OCI-M2 (cell line): ENCODE data around the gene TMEM88.

Experiments
- DNase-seq: peaks from one replicate; lab custom pipeline; 2025; ENCODE audit not compliant: unreplicated experiment; lab: John Stamatoyannopoulos, UW

TMEM88 gene

GRCh38 chr17:7833011-7833794 lies 21.7 kb upstream of the TMEM88 start:
- DNase-seq = no peak

DNA sequence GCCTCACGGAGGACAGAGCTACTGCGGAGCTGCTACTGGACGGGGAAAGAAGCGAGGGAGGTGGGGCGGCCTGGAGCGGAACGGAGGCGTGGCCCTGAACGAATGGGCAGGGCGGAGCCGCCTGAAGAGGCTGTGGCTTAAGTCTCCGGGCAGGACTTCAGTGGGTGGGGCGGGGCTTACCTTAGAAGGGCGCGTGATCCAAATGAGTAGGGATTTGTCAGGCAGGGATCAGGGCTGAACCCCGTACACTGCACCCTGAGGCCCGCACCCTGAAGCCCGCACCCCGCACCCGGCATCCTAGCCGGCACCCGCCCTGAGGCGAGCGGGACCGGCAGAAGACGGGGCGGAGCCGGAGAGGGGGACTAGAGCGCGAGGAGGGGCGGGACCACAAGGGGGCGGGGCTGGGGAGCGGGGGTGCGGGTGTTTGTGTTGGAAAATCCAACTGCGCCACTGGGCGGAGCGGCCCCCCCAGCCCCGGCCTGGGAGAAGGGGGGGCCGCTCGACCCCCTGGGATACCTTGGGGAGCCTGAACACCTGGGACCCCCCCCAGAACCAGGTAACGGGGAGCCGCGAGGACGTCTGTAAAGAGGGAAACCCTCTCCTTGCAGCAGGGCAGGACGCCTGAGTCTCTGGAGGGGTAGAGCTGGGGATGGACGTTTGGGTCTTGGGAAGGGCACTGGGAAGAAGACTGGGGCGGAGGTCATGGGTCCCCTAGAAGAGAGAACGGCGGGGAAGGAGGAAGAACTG lies 20.9 kb upstream of the TMEM88 start, which contains the start of gene KDM6B:
Gene KDM6B (plus strand): TSS at position 423 of the 747 bp plus-strand sequence. CDS start 11,338 bp downstream, outside the sequence.
- peak; percentile 55 for DNase-seq

DNA sequence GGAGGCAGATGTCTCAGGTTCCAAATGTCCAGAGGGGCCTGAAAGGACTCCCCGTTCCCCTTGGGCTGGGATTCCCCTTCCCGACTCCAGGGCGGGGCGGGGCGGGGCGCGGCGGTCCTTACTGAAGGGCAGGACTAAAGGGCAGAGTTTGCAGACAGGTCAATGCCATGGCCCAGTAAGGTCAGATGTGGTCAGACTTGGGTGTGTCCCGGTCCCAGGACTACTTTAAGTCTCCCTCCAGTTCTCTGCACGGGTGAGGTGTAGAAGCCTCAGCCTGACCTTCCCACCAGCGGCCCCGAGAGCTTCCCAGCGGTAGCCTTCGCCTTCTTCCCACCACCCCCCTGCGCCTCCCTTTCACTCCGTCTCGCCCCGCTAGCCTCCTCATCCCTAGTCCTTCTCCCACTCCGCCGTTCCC lies 20.3 kb upstream of the TMEM88 start:
- no peak for DNase-seq

- peak; percentile 85 for DNase-seq
Observed at GRCh38 chr17:7834957-7835813, 19.7 kb upstream of the TMEM88 start.

- DNase-seq = no peak
Observed at GRCh38 chr17:7835814-7836595, 18.9 kb upstream of the TMEM88 start.

DNA sequence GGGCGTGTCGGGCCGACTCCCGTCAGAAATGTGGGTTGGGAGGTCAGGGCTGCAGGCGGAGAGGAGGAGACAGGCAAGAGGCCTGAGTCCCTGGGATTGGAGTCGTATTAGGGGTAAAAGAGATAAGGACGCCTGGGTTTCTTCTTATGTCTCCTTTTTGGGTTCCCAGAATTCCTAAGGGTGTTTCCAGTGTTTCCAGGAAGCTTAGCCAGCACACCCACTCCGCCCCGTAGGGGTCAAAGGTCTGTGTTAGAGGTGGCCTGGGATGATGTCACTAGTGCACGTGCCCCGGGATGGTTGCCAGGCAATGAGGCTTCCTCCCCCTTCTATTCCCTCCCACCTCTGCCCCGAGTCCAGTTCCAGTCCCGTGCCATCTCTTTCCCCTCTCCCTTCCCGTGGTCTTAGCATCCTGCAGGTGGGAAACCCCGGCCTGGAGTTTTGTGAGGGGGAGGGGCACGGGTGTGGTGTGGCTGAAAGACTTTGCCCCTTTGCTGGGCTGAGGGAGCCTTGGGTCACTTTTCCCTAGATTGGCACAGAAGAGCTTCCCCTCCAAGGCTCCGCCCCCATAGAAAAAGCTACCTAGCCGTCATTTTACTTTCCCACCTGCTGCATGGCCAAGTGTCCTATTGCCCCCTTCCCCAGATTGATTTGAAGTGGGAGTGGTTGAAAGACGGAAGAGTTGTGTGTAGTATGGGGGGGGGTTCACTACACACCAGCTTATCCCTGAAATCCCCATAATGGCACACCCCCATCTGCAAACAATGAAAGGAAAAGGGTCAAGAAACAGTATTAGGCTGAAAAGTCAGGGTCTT lies 18.1 kb upstream of the TMEM88 start:
- peak; percentile 67 for DNase-seq

- DNase-seq = no peak
Observed at GRCh38 chr17:7837408-7838088, 17.3 kb upstream of the TMEM88 start.

DNA sequence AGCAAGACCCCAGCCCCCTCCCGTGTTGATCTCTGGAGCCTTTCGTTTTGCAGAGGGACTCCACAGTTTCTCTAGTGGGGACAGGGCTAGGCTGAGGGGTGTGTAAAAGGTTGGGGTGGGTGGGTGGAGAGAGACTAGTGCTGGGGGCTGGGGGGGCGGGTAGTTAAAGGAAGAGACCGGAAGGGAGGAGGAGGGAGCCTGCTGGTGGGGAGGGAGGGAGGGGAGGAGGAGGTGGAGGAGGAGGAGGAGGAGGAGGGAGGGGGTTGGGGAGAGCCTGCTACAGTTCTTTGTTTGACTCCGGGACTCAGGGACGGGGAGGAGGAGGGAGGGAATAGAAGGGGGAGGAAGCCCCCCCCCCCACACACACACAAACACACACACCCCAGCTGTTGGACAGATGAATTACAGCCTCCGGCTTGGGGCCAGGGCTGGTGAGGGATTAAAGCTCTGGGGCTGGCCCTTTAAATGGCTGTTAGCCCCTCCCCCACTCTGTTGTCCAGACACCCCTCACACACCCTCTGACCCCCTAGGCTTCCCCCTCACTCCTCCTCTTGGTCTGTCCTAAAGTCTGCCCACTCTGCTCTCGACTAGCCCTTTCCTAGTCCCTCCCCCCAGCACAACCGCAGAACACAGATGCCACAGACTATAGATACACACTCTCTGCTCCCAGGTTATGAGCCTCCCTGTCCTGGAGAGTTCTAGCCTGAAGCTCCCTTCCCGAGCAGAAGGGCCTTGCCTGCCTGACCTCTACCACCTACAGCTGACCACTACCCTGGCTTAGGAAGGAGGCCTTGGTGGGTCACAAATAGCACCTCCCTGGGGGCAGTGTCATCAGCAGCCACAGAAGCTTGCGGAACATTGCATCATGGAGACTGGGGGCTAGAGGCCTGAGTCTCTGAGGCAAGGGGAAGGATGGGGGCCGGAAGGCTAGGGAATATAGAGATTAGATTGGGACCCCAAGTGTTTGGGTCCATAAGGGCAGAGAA lies 16.5 kb upstream of the TMEM88 start:
- no peak for DNase-seq

GRCh38 chr17:7839190-7839875 lies 15.5 kb upstream of the TMEM88 start:
- no peak for DNase-seq

GRCh38 chr17:7839876-7840261 lies 15.0 kb upstream of the TMEM88 start:
- DNase-seq = no peak

DNA sequence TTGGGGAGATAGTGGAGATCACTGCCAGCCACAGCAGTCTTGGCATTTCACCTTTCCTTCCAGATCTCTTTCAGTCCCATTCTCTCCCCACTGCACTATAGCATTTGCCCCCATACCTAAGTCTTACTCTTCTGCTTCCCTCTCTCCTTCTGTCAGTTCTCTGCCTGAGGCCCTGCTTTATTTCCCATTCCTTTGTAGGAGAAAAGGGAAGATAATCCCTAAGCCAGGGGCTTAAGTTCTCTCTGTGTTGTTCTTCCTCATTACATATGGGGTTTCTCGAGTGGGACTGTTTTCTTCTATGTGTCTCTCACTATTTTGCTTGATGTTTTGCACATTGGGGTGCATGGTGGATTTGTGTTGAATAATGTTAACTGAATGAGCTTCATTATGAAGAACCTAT lies 14.4 kb upstream of the TMEM88 start:
- DNase-seq = no peak

GRCh38 chr17:7840875-7841274 lies 14.0 kb upstream of the TMEM88 start:
- DNase-seq = no peak

DNA sequence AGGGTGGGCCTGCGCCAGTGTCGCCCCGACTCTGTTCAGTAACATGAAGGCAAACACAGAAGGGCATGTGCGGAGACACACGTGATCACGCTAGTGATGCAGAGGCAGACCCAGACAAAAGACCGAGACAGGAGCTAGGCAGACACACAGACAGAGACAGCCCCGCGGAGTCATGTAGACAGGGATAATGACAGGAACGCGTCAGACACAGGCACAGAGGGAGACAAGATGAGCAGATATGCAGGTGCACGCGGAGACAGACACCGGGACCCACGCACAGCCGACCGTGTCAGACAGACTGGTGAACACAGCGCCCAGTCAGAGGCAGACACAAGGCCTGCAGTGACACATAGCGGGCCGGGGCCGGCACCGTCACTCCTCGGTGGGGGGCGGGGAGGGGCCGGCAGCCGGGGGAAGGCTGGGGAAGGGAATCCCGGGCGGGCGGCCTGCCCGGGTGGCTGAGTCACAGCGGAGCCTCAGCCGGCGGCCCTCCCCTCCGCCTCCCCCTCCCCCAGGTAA lies 13.4 kb upstream of the TMEM88 start:
- no peak for DNase-seq

DNA sequence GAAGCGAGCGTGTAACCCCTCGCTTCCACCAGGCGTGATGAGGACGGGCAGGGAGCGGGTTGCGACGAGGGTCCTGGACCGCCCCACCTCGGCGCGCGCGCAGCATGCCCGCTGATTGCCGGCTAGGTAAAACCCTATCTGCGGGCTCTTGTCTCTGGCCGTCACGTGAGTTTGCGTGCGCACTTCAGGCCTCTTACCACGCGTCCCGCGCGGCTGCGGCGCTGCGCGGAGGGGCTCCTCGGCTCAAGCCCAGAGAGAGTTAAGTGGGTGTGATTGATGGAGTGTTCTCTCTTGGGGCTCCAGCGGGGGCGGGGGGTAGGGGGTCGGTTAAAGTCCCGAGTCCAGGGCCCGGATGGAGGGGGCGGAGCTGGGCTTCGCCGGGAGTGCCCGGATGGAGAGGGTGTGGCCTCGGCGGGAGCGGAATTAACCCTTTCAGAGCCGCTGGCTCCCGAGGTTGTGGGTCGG lies 12.9 kb upstream of the TMEM88 start:
- DNase-seq = peak; percentile 49

- no peak for DNase-seq
Observed at GRCh38 chr17:7842380-7843256, 12.2 kb upstream of the TMEM88 start.

DNA sequence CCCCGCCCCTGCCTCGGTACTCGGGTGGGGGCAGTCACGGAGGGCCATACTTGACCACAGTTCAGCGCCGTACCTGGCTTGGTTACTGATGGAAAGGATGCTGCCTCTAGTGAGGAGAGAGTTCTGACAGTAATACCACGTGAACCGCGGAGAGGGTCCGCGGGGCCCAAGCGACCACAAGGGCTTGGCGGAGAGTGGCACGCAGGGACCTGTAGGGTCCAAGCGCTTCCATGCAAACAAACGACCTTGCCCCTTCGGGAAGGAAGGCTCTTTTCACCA lies 11.7 kb upstream of the TMEM88 start:
- no peak for DNase-seq
